ENCODE results near the gene WWP2.
"Not testable (repeated sequence)": the region's sequence is repeated elsewhere in the genome, so short reads cannot be mapped to it uniquely, and the experiment has no call there.

Gene WWP2

GRCh38 chr16:69761983-69762813 lies at the start of gene WWP2:
WWP2 (plus strand) TSS chr16:69762332; CDS start chr16:69787011, 24,679 bp downstream.
- no peak for DNase-seq (ENCODE audit: low read depth)

GRCh38 chr16:69712914-69713581 lies 49.1 kb upstream of the WWP2 start:
- no peak for DNase-seq (ENCODE audit: low read depth)

GRCh38 chr16:69717066-69717465 lies 45.1 kb upstream of the WWP2 start:
- no peak for DNase-seq (ENCODE audit: low read depth)

- no peak for DNase-seq (ENCODE audit: low read depth)
Observed at GRCh38 chr16:69718111-69718764, 43.9 kb upstream of the WWP2 start.

- DNase-seq (ENCODE audit: low read depth), result no peak
Observed at GRCh38 chr16:69720822-69721430, 41.2 kb upstream of the WWP2 start.

- no peak for DNase-seq (ENCODE audit: low read depth)
Observed at GRCh38 chr16:69721441-69721957, 40.6 kb upstream of the WWP2 start.

GRCh38 chr16:69724414-69724873 lies 37.7 kb upstream of the WWP2 start:
- no peak for DNase-seq (ENCODE audit: low read depth)

- DNase-seq (ENCODE audit: low read depth), result no peak
Observed at GRCh38 chr16:69724981-69725479, 37.1 kb upstream of the WWP2 start.

- DNase-seq (ENCODE audit: low read depth), result no peak
Observed at GRCh38 chr16:69725480-69726312, 36.4 kb upstream of the WWP2 start.

- peak; percentile 98 for DNase-seq (ENCODE audit: low read depth)
Observed at GRCh38 chr16:69726313-69727060, 35.6 kb upstream of the WWP2 start, which contains the start of gene NQO1. NQO1 (minus strand) TSS chr16:69726560; CDS start chr16:69726439, 121 bp downstream.

- DNase-seq (ENCODE audit: low read depth), result no peak
Observed at GRCh38 chr16:69727916-69728270, 34.2 kb upstream of the WWP2 start.

GRCh38 chr16:69729030-69729429 lies 33.1 kb upstream of the WWP2 start:
- not testable (repeated sequence) for DNase-seq (ENCODE audit: low read depth)

- not testable (repeated sequence) for DNase-seq (ENCODE audit: low read depth)
Observed at GRCh38 chr16:69731280-69731679, 30.9 kb upstream of the WWP2 start.

- no peak for DNase-seq (ENCODE audit: low read depth)
Observed at GRCh38 chr16:69732101-69732500, 30.0 kb upstream of the WWP2 start.

- DNase-seq (ENCODE audit: low read depth), result no peak
Observed at GRCh38 chr16:69741519-69741918, 20.6 kb upstream of the WWP2 start.

GRCh38 chr16:69741951-69742904 lies 19.9 kb upstream of the WWP2 start:
- DNase-seq (ENCODE audit: low read depth), result peak; percentile 51

GRCh38 chr16:69744363-69745231 lies 17.5 kb upstream of the WWP2 start:
- DNase-seq (ENCODE audit: low read depth), result no peak

- no peak for DNase-seq (ENCODE audit: low read depth)
Observed at GRCh38 chr16:69745232-69745612, 16.9 kb upstream of the WWP2 start.
